Sigmoid colon (tissue), 7 donors: ENCODE measurements around the gene UTS2B. TPM values are rescaled to one million over a fixed set of nuclear protein-coding genes. Genes with fewer than 3 reads are reported as not detected.
"Not testable (repeated sequence)": the region's sequence is repeated elsewhere in the genome, so short reads cannot be mapped to it uniquely, and the experiment has no call there.

Experiments used
- DNase-seq: peaks from one replicate; pipeline ENCODE4 v3.0.0-alpha.2; 2019
- H3K27ac ChIP-seq, 4 donors: fragments of 200-600 bp; sonication (generic); one replicate each; pipeline ENCODE4 v1.5.1; 2016 to 2019; ENCODE audit warnings: mild to moderate bottlenecking in 1 of 4
- H3K27me3 ChIP-seq, 3 donors: fragments of 200-600 bp; sonication (generic); one replicate each; pipeline ENCODE4 v1.5.1; 2019; ENCODE audit warnings: mild to moderate bottlenecking in 1 of 3
- H3K36me3 ChIP-seq, 4 donors: fragments of 200-600 bp; sonication (generic); one replicate each; pipeline ENCODE4 v1.5.1; 2016 to 2019
- H3K4me1 ChIP-seq, 4 donors: fragments of 200-600 bp; sonication (generic); one replicate each; pipeline ENCODE4 v1.5.1; 2017 to 2019
- H3K4me3 ChIP-seq, 4 donors: fragments of 200-600 bp; sonication (generic); one replicate each; pipeline ENCODE4 v1.5.1; 2017 to 2019; ENCODE audit warnings: mild to moderate bottlenecking in 2 of 4, moderate library complexity in 1 of 4
- H3K9me3 ChIP-seq, 4 donors: fragments of 200-600 bp in 3 of 4; sonication (generic) in 3 of 4; one replicate each; pipeline versions ENCODE4 v1.5.1 to v1.6.1; 2013 to 2019
- EP300 ChIP-seq, 4 donors: sonication (generic); formaldehyde crosslinking; IDR thresholded peaks; one replicate each; pipeline ENCODE4 v1.6.1; 2017; ENCODE audit warnings: antibody characterized with exemption in 4 of 4
- POLR2A ChIP-seq, 2 donors: fragments of 450-650 bp; IDR thresholded peaks; one replicate each; pipeline ENCODE4 v1.6.1; 2016; ENCODE audit warnings: antibody characterized with exemption in 2 of 2, mild to moderate bottlenecking in 2 of 2, moderate library complexity in 2 of 2
- POLR2AphosphoS5 ChIP-seq, 4 donors: sonication (generic); formaldehyde crosslinking; IDR thresholded peaks; one replicate each; pipeline ENCODE4 v1.6.1; 2017; ENCODE audit warnings: antibody characterized with exemption in 4 of 4
- WGBS, 2 donors: extraction: QIAGEN DNeasy Blood & Tissue Kit; methylation state at CpG; one replicate each; pipeline ENCODE4 v1.1.7; 2013; 5-methylcytosine and 5-hydroxymethylcytosine counted together
- intact Hi-C: fragments of 100-400 bp; cut with DNase I; formaldehyde crosslinking; loops from one replicate; pipeline ENCODE4 v1.15.1; 2023
- polyA plus RNA-seq, 3 donors: library from polyadenylated mRNA; stranded (reverse); fragments of 200-250 nt; gene quantifications; one replicate each; pipeline ENCODE4 v1.2.3, GENCODE V29; 2013
- total RNA-seq, 4 donors: library from RNA; depleted of rRNA; stranded (reverse); fragments of >200 nt; gene quantifications; one replicate each; pipeline ENCODE4 v1.1.0, GENCODE V29; 2016
- TF ChIP-seq, protein P1 (sequence below), 4 experiments: fragments of 450-650 bp in 3 of 4; fragments of 200-600 bp in 1 of 4; IDR thresholded peaks; one replicate each; pipeline ENCODE4 v1.5.1; 2016 to 2019; ENCODE audit warnings: antibody characterized with exemption in 4 of 4, mild to moderate bottlenecking in 3 of 4, moderate library complexity in 2 of 4
- donor health status: healthy with polysubstance abuse.
- donor health status: Bipolar disorder and iron deficiency.
- donor health status: healthy.

UTS2B gene
- total and polyA plus RNA-seq, 7 donors: 0.17 to 0.71 (median 0.28) TPM; not detected in 4

DNA sequence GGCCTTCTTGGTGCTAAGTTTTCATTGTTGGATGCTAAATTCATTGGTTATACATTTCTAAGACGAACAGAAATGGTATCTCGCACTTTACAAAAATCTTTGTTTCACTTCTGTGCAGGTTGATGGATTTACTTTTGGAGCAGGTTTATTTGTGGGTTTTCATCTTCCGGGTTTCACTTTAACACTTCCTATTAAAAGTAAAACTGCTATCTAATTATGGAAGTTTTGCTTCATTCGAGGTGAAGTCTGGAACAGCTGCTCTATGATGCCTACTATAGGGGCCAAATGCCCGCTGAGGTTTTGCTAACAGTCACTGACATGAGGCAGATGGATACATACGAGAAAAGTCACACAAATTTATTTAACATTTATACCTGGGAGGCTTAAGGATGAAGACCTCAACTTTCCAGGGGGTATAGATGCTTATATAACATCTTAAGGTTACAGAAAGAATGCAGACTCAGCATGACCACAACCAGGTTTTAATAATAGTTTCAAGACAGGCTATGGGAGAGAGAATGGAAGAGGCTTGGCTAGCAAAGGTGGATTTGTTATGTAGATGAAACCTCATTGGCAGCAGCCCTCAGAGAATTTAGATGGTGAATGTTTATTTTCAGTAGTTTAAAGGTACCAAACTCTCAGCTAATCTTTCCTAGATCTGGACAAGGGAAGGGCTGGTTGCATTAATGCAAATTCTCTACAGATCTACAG lies 77.1 kb downstream of the UTS2B start:
- DNase-seq: no peak
- no peak for TF ChIP-seq EP300 (IDR thresholded peaks at IDR 0.05)
- TF ChIP-seq, protein P1, sequence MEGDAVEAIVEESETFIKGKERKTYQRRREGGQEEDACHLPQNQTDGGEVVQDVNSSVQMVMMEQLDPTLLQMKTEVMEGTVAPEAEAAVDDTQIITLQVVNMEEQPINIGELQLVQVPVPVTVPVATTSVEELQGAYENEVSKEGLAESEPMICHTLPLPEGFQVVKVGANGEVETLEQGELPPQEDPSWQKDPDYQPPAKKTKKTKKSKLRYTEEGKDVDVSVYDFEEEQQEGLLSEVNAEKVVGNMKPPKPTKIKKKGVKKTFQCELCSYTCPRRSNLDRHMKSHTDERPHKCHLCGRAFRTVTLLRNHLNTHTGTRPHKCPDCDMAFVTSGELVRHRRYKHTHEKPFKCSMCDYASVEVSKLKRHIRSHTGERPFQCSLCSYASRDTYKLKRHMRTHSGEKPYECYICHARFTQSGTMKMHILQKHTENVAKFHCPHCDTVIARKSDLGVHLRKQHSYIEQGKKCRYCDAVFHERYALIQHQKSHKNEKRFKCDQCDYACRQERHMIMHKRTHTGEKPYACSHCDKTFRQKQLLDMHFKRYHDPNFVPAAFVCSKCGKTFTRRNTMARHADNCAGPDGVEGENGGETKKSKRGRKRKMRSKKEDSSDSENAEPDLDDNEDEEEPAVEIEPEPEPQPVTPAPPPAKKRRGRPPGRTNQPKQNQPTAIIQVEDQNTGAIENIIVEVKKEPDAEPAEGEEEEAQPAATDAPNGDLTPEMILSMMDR (IDR thresholded peaks at IDR 0.05): no peak
- no peak for TF ChIP-seq POLR2A (IDR thresholded peaks at IDR 0.05)
- TF ChIP-seq POLR2AphosphoS5 (IDR thresholded peaks at IDR 0.05): no peak
- intact Hi-C loops: no loop called here
- Histone ChIP-seq H3K4me3 (no peak overlapping the region), H3K27me3 (no peaks in the 10 kb centered on the region), H3K27ac (no peak overlapping the region), H3K9me3 (no peaks in the 10 kb centered on the region), H3K36me3 (no peaks in the 10 kb centered on the region), H3K4me1 (peaks cover 0 to 7% (median 0%) of the 10 kb centered on the region in 4 donors)
- WGBS, 2 donors: 59 to 83% methylated on average over 6 of the region's 6 CpGs

DNA sequence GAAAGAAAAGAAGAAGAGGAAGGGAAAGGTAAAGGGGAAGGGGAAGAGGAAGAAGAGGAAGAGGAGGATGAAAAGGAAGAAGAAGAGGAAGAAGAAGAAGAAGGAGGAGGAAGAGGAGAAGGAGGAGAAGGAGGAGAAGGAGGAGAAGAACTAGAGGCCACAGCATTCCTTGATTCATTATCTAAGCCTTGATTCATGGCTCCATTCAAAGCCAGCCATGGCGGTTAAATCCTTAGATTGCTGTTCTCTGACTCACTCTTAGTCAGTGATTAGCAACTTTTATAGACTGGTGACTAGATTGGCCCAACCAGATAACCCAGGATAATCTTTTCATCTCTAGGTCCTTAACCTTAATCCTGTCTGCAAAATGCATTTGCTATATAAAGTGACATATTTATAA lies 83.7 kb downstream of the UTS2B start:
- intact Hi-C loops: loop anchor here (10.0 kb wide), 1 partner anchor 128 kb away; no protein-coding TSS in a partner anchor
- no peaks in the 10 kb centered on the region for H3K27me3 ChIP-seq
- no peak overlapping the region for H3K27ac ChIP-seq
- 70 to 84% methylated on average over 1 of the region's 1 CpG for WGBS, 2 donors
- H3K9me3 ChIP-seq: no peaks in the 10 kb centered on the region
- no peak overlapping the region for H3K4me3 ChIP-seq
- DNase-seq: no peak
- TF ChIP-seq POLR2A (IDR thresholded peaks at IDR 0.05) (no peak), POLR2AphosphoS5 (IDR thresholded peaks at IDR 0.05) (no peak), EP300 (IDR thresholded peaks at IDR 0.05) (no peak)
- TF ChIP-seq, protein P1 (IDR thresholded peaks at IDR 0.05): no peak
- no peaks in the 10 kb centered on the region for H3K4me1 ChIP-seq
- no peaks in the 10 kb centered on the region for H3K36me3 ChIP-seq

DNA sequence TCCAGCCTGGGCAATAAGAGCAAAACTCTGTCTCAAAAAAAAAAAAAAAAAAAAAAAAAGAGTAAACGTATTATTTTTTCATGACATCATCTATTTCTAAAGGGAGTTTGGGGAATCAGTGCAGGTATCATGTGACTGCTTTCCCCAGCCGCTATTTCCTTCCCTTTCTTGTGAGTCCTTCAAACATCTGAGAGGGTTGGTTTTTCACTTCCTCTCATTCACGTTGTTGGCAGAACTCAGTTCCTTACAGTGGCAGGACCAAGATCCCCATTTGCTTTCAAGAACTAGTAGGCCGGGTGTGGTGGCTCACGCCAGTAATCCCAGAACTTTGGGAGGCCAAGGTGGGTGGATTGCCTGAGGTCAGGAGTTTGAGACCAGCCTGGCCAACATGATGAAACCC lies 84.3 kb downstream of the UTS2B start:
- not testable (repeated sequence) for H3K4me3 ChIP-seq, H3K9me3 ChIP-seq, H3K27ac ChIP-seq, H3K4me1 ChIP-seq, H3K27me3 ChIP-seq, DNase-seq, H3K36me3 ChIP-seq
- intact Hi-C loops: loop anchor here (10.0 kb wide), 1 partner anchor 129 kb away; no protein-coding TSS in a partner anchor
- WGBS, 2 donors: 47 to 76% methylated on average over 5 of the region's 5 CpGs

DNA sequence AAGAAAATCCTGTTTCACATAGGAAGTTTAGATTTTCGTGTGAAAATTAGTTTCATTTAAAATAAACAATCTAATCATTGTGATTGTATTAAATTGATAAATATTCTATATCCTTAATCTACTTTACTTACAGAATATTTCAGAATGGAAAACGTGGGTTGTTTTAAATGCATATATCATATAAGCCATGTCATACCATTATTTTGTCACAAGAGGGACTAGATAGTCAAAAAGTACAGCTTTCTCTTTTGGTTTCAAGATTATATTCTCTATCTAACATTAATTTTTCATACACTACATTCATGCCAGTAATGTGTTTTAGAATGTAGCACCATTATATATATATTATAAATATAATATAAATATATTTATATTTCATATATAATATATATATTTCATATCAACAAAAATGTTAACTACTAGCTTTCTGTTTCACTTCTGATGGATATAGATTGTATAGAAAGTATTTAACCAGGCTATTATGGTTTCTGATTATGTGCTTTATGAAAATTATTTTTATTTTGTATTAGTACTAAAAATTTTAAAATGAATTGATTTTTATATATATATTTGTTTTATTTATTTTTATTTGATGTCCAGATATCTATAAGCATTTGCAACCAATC lies 86.0 kb downstream of the UTS2B start:
- intact Hi-C loops: loop anchor here (10.0 kb wide), 1 partner anchor 130 kb away; no protein-coding TSS in a partner anchor
- no peaks in the 10 kb centered on the region for H3K27me3 ChIP-seq
- 6 to 33% methylated on average over 2 of the region's 2 CpGs for WGBS, 2 donors
- DNase-seq: no peak
- TF ChIP-seq, protein P1 (IDR thresholded peaks at IDR 0.05): peak in 2 of 4 experiments; percentile 25 to 42
- TF ChIP-seq POLR2A (IDR thresholded peaks at IDR 0.05): no peak
- H3K9me3 ChIP-seq: no peaks in the 10 kb centered on the region
- H3K36me3 ChIP-seq: no peaks in the 10 kb centered on the region
- H3K27ac ChIP-seq: no peak overlapping the region
- H3K4me1 ChIP-seq: no peaks in the 10 kb centered on the region
- H3K4me3 ChIP-seq: no peak overlapping the region

DNA sequence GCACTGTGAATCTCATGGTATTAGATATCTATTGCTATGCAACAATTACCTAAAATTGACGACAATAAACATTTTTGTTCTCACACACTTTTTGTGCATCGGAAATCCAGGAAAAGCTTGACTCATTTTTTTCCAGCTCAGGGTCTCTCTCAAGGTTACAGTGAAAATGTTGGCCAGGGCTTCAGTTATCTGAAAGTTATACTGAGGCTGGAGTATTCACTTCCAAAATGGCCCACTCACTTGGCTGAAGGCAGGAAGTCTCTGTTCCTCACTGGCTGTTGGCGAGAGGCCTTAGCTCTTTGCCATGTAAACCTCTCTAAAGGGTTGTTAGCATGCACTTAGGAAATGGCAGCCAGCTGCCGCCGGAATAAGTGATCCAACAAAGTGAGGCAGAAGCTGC lies 89.8 kb downstream of the UTS2B start:
- H3K4me3 ChIP-seq: no peak overlapping the region
- peaks cover 0 to 8% (median 3%) of the 10 kb centered on the region in 4 donors for H3K4me1 ChIP-seq
- H3K27ac ChIP-seq: no peak overlapping the region
- intact Hi-C loops: loop anchor here (10.0 kb wide), 1 partner anchor 134 kb away; no protein-coding TSS in a partner anchor
- no peaks in the 10 kb centered on the region for H3K27me3 ChIP-seq
- no peaks in the 10 kb centered on the region for H3K36me3 ChIP-seq
- TF ChIP-seq, protein P1 (IDR thresholded peaks at IDR 0.05): no peak
- TF ChIP-seq POLR2A (IDR thresholded peaks at IDR 0.05) (no peak), EP300 (IDR thresholded peaks at IDR 0.05) (no peak), POLR2AphosphoS5 (IDR thresholded peaks at IDR 0.05) (no peak)
- no peak for DNase-seq
- 93 to 95% methylated on average over 5 of the region's 5 CpGs for WGBS, 2 donors
- no peaks in the 10 kb centered on the region for H3K9me3 ChIP-seq
